ENCODE results near the gene MARS2.

DNA sequence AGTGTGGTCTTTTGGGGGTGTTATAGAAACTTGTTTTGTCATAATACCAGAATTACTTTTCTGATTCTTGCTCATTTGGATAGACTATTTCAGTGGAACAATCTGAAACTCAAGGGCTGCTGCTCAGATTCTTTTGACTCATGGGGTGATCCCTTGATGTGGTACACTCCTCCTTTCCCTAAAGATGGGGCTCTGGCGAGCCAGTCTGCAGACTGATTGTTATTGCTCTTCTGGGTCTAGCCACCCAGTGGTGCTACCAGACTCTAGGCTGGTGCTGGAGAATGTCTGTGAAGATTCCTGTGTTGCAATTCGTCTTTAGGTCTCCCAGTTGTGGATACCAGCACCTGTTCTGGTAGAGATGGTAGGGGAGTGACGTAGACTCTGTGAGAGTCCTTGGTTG, 4.2 kb upstream of the MARS2 start:
- TF ChIP-seq CTCF (IDR thresholded peaks at IDR 0.05), result no peak
- no peak for TF ChIP-seq POLR2A (IDR thresholded peaks at IDR 0.05)
